Hematopoietic multipotent progenitor cell (in vitro differentiated cells): ENCODE results near the gene ERI2. TPM values are rescaled to one million over a fixed set of nuclear protein-coding genes. Genes with fewer than 3 reads are reported as not detected.
A peak's percentile ranks its signal among the peaks of the same experiment; 100 is the strongest.
"Not testable (repeated sequence)": the region's sequence is repeated elsewhere in the genome, so short reads cannot be mapped to it uniquely, and the experiment has no call there.

Experiments
- DNase-seq, 3 donors: peaks; one replicate each; pipeline ENCODE4 v3.0.0-alpha.2; 2011 to 2015; ENCODE audit warnings: low read depth in 2 of 3, low spot score in 2 of 3
- small RNA-seq: library from RNA; depleted of rRNA; stranded (forward); fragments of <200 nt; gene quantifications from one replicate; pipeline ENCODE3, GENCODE V24; 2012
- total RNA-seq: library from RNA; depleted of rRNA; stranded (reverse); fragments of >200 nt; gene quantifications from one replicate; pipeline ENCODE4 v1.2.3, GENCODE V29; 2012

The ERI2 gene
- total RNA-seq, 1 donor = 9.7 TPM

DNA sequence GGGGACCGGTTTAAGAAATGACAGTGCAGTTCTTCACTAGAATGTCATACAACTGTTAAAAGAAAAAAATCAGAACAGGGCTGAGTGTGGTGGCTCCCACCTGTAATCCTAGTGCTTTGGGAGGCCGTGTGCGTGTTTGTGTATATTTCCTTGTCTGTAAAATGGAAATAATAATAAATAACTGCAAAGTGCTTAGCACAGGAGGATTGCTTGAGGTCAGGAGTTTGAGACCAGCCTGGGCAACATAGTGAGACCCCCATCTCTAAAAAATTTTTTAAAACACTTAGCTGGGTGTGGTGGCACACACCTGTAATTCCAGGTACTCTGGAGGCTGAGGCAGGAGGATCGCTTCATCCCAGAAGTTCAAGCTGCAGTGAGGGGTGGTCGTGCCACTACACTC, 40.0 kb downstream of the ERI2 start:
- DNase-seq = no peak

DNA sequence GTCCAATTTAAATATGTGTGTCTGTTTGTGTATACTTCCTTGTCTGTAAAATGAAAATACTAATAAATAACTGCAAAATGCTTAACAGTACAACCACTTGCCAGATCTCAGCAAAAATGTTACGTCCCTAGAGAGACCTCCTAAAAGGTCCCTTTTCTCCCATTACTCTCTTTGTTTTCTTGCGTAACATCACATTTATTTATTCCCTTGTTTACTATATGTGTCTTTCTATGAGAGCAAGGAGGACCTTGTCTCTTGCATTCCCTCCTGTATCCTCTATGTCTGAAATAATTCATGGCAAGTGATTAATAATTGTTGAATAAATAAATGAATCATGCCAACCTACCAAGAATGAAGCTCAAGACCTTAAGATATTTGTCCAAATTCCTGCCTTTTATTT, 40.5 kb downstream of the ERI2 start:
- no peak for DNase-seq

DNA sequence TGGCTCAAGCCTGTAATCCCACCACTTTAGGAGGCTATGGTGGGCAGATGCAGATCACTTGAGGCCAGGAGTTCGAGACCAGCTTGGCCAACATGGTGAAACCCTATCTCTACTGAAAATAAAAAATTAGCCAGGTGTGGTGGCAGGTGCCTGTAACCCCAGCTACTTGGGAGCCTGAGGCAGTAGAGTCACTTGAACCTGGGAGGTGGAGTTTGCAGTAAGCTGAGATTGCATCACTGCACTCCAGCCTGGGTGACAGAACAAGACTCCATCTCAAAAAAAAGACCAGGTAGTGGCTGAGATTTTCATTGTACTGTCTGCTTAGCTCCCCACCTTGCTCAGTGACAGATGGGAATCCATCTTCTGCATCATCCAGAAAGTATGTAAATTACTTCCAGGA, 41.8 kb downstream of the ERI2 start:
- not testable (repeated sequence) for DNase-seq

GRCh38 chr16:20763461-20764232, 42.6 kb downstream of the ERI2 start, which contains the start of gene ACSM3:
Gene ACSM3 (plus strand): TSS chr16:20764014. CDS start chr16:20770035, 6,021 bp downstream.
- peak; percentile 43 to 92 (median 82) for DNase-seq

- no peak for DNase-seq
Observed at GRCh38 chr16:20762404-20763123, 43.7 kb downstream of the ERI2 start.

DNA sequence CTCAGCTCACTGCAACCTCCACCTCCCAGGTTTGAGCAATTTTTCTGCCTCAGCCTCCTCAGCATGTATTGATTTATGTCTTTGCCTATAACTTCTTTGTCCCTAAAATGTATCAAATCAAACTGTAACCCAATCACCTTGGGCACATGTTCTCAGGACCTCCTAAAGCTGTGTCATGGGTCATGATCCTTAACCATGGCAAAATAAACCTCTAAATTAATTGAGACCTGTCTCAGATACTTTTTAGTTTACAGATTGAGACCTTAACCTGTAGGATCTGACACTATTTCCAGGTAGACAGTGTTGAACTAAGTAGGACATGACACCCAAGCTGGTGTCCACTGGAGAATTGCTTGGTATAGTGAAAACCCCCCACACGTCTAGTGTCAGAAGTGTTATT, 45.1 kb downstream of the ERI2 start:
- DNase-seq = no peak

DNA sequence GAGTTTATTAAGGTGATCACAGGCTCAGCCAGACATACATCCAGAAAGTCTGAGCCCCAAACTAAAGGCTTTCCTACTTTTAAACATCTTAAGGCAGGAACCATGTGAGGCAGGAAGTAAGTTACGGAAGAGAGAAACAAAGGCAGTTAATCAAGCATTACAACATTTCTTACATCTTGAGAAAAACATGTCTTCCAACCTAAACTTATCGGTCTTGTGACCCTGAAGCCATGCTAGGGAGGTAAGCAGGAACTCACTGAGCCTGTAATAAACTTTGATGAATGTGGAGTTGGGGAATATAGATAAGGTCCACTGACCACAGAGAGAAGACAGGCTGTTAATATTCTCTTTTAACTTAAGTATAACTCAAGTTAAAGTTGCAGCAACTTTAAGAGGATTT, 45.9 kb downstream of the ERI2 start:
- DNase-seq = no peak

DNA sequence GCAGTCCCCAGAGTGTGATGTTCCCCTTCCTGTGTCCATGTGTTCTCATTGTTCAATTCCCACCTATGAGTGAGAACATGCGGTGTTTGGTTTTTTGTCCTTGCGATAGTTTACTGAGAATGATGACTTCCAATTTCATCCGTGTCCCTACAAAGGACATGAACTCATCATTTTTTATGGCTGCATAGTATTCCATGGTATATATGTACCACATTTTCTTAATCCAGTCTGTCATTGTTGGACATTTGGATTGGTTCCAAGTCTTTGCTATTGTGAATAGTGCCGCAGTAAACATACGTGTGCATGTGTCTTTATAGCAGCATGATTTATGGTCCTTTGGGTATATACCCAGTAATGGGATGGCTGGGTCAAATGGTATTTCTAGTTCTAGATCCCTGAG, 50.5 kb downstream of the ERI2 start:
- DNase-seq = not testable (repeated sequence)

- no peak for DNase-seq
Observed at GRCh38 chr16:20755238-20755637, 51.0 kb downstream of the ERI2 start.

GRCh38 chr16:20753727-20754126, 52.5 kb downstream of the ERI2 start:
- DNase-seq = no peak

DNA sequence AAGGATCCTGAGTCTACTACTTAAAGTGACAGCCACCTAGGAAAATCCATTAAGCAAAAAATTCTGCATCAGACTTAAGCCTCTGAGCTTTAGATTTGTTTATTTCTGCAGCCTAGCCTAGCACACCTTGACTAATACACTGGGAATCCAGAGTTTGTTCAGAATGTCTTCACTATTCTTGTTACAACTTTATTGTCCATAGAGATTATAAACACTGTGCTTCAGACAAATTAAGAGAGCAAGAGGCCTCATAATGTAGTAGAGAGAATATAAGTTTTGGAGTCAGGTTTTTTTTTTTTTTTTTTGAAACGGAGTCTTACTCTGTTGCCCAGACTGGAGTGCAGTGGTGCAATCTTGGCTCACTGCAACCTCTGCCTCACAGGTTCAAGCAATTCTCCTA, 55.7 kb downstream of the ERI2 start:
- DNase-seq = no peak

GRCh38 chr16:20749474-20749873, 56.8 kb downstream of the ERI2 start:
- DNase-seq = no peak

GRCh38 chr16:20747030-20747816, 59.0 kb downstream of the ERI2 start:
- peak in 2 of 3 donors; percentile 32 to 70 for DNase-seq

DNA sequence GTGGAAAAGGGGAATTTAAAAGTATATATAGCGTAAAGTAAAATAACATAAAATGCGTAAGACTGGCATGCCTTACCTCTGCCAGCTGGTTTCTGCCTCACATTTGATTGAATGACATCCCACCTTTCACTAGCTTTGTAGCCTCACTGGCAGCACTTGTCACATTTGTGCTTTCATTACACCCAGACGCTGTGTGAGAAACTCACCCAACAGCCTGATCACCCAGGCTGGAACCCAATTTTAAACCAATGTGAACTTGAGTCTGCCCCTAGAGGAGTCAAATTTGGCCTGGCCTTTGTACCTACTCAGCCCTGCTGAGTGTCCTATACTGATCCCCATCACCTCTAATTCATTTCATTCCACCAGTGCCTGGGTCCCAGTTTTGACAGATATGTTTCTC, 59.8 kb downstream of the ERI2 start:
- DNase-seq = no peak

Small RNAs within 50 kb of the gene (small RNA-seq; reads per million reads assigned to genes)
- not detected for gene RF00618
- not detected for gene RNU6-944P

Other genes starting within 250 kb of the ERI2 start
- gene ACSM2B, start 230.1 kb downstream of the ERI2 start, total RNA-seq = not detected
- 0.27 TPM for gene ACSM1, start 108.8 kb downstream of the ERI2 start, total RNA-seq
- 193 TPM for gene THUMPD1, start 64.7 kb downstream of the ERI2 start, total RNA-seq
- 67.1 TPM for gene ACSM3, start 42.5 kb downstream of the ERI2 start, total RNA-seq
- gene REXO5, start 55 bp upstream of the ERI2 start, total RNA-seq = 33.4 TPM
- gene DCUN1D3, start 93.9 kb upstream of the ERI2 start, total RNA-seq = 4.6 TPM
- 30.4 TPM for gene LYRM1, start 94.3 kb upstream of the ERI2 start, total RNA-seq